ENCODE data around the gene TAC4.

Gene TAC4

GRCh38 chr17:49874911-49875310, 27.0 kb upstream of the TAC4 start:
- Histone ChIP-seq H3K27me3 (ENCODE audit: control insufficient read depth, insufficient read depth, low read length) (no peaks in the 10 kb centered on the region), H3K36me3 (ENCODE audit: control insufficient read depth, insufficient read depth, low read length) (no peaks in the 10 kb centered on the region), H3K27ac (no peak overlapping the region), H3K79me2 (no peaks in the 10 kb centered on the region), H2AFZ (no peak overlapping the region), H3K4me3 (ENCODE audit: low read depth, low read length) (no peak overlapping the region), H3K4me1 (no peaks in the 10 kb centered on the region), H3K9me3 (ENCODE audit: control insufficient read depth, low read length) (no peaks in the 10 kb centered on the region), H3K4me2 (ENCODE audit: low read length) (no peak overlapping the region), H3K9ac (no peak overlapping the region)
- TF ChIP-seq CTCF (IDR thresholded peaks at IDR 0.05): no peak

- no peak for TF ChIP-seq CTCF (IDR thresholded peaks at IDR 0.05)
- H3K4me1 ChIP-seq: no peaks in the 10 kb centered on the region
- no peaks in the 10 kb centered on the region for H3K27me3 ChIP-seq (ENCODE audit: control insufficient read depth, insufficient read depth, low read length)
- no peak overlapping the region for H3K27ac ChIP-seq
- no peaks in the 10 kb centered on the region for H3K9me3 ChIP-seq (ENCODE audit: control insufficient read depth, low read length)
- H3K4me3 ChIP-seq (ENCODE audit: low read depth, low read length): no peak overlapping the region
- H3K9ac ChIP-seq: no peak overlapping the region
- no peaks in the 10 kb centered on the region for H3K36me3 ChIP-seq (ENCODE audit: control insufficient read depth, insufficient read depth, low read length)
- no peaks in the 10 kb centered on the region for H3K79me2 ChIP-seq
- no peak overlapping the region for H3K4me2 ChIP-seq (ENCODE audit: low read length)
- no peak overlapping the region for H2AFZ ChIP-seq
These were observed 26.1 kb upstream of the TAC4 start for GRCh38 chr17:49873926-49874325.

- Histone ChIP-seq H3K9ac (no peak overlapping the region), H3K9me3 (ENCODE audit: control insufficient read depth, low read length) (no peaks in the 10 kb centered on the region), H3K27me3 (ENCODE audit: control insufficient read depth, insufficient read depth, low read length) (no peaks in the 10 kb centered on the region), H3K79me2 (no peaks in the 10 kb centered on the region), H3K4me3 (ENCODE audit: low read depth, low read length) (no peak overlapping the region), H2AFZ (no peak overlapping the region), H3K4me2 (ENCODE audit: low read length) (no peak overlapping the region), H3K36me3 (ENCODE audit: control insufficient read depth, insufficient read depth, low read length) (no peaks in the 10 kb centered on the region), H3K4me1 (no peaks in the 10 kb centered on the region), H3K27ac (no peak overlapping the region)
- no peak for TF ChIP-seq CTCF (IDR thresholded peaks at IDR 0.05)
These were observed 25.6 kb upstream of the TAC4 start for GRCh38 chr17:49873466-49873865.

GRCh38 chr17:49872754-49873377, 25.0 kb upstream of the TAC4 start:
- H3K4me3 ChIP-seq (ENCODE audit: low read depth, low read length): no peak overlapping the region
- no peaks in the 10 kb centered on the region for H3K9me3 ChIP-seq (ENCODE audit: control insufficient read depth, low read length)
- no peak overlapping the region for H3K27ac ChIP-seq
- H3K4me1 ChIP-seq: no peaks in the 10 kb centered on the region
- H3K9ac ChIP-seq: no peak overlapping the region
- no peaks in the 10 kb centered on the region for H3K36me3 ChIP-seq (ENCODE audit: control insufficient read depth, insufficient read depth, low read length)
- no peaks in the 10 kb centered on the region for H3K79me2 ChIP-seq
- no peak for TF ChIP-seq CTCF (IDR thresholded peaks at IDR 0.05)
- H3K27me3 ChIP-seq (ENCODE audit: control insufficient read depth, insufficient read depth, low read length): no peaks in the 10 kb centered on the region
- no peak overlapping the region for H2AFZ ChIP-seq
- no peak overlapping the region for H3K4me2 ChIP-seq (ENCODE audit: low read length)

- H3K27ac ChIP-seq: no peak overlapping the region
- no peak overlapping the region for H2AFZ ChIP-seq
- no peak overlapping the region for H3K4me2 ChIP-seq (ENCODE audit: low read length)
- TF ChIP-seq CTCF (IDR thresholded peaks at IDR 0.05): no peak
- H3K4me3 ChIP-seq (ENCODE audit: low read depth, low read length): no peak overlapping the region
- no peaks in the 10 kb centered on the region for H3K4me1 ChIP-seq
- H3K9ac ChIP-seq: no peak overlapping the region
- no peaks in the 10 kb centered on the region for H3K9me3 ChIP-seq (ENCODE audit: control insufficient read depth, low read length)
- H3K27me3 ChIP-seq (ENCODE audit: control insufficient read depth, insufficient read depth, low read length): no peaks in the 10 kb centered on the region
- H3K79me2 ChIP-seq: no peaks in the 10 kb centered on the region
- H3K36me3 ChIP-seq (ENCODE audit: control insufficient read depth, insufficient read depth, low read length): no peaks in the 10 kb centered on the region
These were observed 23.3 kb upstream of the TAC4 start for GRCh38 chr17:49871211-49871610.
